ENCODE results near the gene RNF43. TPM values are rescaled to one million over a fixed set of nuclear protein-coding genes. Genes with fewer than 3 reads are reported as not detected.

RNF43 gene
- total and polyA plus RNA-seq, 7 donors = 0.14 to 19.3 (median 3.4) TPM; not detected in 1

DNA sequence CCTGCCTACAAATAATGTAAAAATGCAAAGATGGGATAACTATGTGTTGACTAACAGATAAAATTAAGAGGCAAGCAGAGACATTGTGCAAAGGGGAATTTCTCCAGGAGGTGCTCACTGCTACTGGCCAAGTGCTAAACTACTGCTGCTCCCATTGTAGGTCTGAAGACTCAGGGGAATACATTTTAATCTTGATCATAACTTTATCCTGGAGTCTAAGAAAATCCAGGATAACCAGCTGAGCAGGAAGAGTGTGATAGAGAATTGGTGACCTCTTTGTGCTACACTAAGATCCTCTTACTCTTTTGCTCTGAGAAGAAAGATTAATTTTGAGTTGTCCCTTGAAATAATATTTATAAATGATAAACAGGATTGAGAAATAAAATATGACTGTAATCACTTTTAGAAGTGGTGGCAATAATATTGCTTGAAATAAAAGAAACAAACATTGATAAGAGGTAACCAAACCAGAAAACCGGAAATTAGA is 5.9 kb downstream of the RNF43 start:
- 19 to 63% methylated on average over 1 of the region's 1 CpG for WGBS, 2 donors
- intact Hi-C loops (cut with DNase I) = no loop called here
- Histone ChIP-seq H3K27me3 (no peaks in the 10 kb centered on the region), H3K9me3 (no peaks in the 10 kb centered on the region), H3K36me3 (no peaks in the 10 kb centered on the region), H3K4me3 (no peak overlapping the region), H3K27ac (no peak overlapping the region), H3K4me1 (no peaks in the 10 kb centered on the region)
- TF ChIP-seq, protein P1, sequence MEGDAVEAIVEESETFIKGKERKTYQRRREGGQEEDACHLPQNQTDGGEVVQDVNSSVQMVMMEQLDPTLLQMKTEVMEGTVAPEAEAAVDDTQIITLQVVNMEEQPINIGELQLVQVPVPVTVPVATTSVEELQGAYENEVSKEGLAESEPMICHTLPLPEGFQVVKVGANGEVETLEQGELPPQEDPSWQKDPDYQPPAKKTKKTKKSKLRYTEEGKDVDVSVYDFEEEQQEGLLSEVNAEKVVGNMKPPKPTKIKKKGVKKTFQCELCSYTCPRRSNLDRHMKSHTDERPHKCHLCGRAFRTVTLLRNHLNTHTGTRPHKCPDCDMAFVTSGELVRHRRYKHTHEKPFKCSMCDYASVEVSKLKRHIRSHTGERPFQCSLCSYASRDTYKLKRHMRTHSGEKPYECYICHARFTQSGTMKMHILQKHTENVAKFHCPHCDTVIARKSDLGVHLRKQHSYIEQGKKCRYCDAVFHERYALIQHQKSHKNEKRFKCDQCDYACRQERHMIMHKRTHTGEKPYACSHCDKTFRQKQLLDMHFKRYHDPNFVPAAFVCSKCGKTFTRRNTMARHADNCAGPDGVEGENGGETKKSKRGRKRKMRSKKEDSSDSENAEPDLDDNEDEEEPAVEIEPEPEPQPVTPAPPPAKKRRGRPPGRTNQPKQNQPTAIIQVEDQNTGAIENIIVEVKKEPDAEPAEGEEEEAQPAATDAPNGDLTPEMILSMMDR (IDR thresholded peaks at IDR 0.05) = no peak
- TF ChIP-seq POLR2A (IDR thresholded peaks at IDR 0.05) (no peak), POLR2AphosphoS5 (IDR thresholded peaks at IDR 0.05) (no peak), EP300 (IDR thresholded peaks at IDR 0.05) (no peak)
- DNase-seq = no peak

DNA sequence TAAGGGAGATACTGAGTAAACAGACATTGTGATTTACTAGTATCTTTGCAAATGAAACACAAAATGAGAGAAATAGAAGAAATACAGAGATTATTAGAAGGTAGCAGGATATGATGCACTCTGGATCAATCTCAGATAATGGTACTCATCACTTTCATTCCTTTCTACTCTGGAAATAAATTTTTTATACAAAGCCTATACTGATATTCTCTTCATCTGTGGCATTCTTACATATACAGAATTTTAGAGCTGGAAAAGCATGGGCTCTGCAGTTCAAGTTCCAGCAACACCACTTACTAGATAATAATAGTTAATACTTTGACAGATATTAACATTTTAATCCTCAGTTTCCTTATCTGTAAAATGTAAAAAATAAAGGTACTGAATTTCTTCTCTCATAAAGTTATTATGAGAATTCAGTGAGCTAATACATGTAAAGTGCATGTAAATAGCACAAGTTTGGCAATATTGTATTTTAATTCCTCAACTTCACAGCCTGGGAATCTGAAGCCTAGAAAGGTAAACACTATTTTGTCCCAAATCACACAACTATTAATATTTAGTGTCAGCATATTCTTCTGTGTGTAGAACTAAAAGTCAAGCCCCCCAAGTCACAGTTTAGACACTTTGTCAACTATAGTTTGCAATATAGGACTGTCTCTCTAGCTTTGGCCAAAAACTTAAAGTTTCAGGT is 6.5 kb downstream of the RNF43 start:
- no peak overlapping the region for H3K27ac ChIP-seq
- H3K36me3 ChIP-seq = no peaks in the 10 kb centered on the region
- TF ChIP-seq, protein P1 (IDR thresholded peaks at IDR 0.05) = no peak
- TF ChIP-seq EP300 (IDR thresholded peaks at IDR 0.05) (no peak), POLR2A (IDR thresholded peaks at IDR 0.05) (no peak)
- intact Hi-C loops (cut with DNase I) = no loop called here
- H3K4me3 ChIP-seq = no peak overlapping the region
- no peak for DNase-seq
- H3K9me3 ChIP-seq = no peaks in the 10 kb centered on the region
- no peaks in the 10 kb centered on the region for H3K27me3 ChIP-seq
- H3K4me1 ChIP-seq = no peaks in the 10 kb centered on the region

DNA sequence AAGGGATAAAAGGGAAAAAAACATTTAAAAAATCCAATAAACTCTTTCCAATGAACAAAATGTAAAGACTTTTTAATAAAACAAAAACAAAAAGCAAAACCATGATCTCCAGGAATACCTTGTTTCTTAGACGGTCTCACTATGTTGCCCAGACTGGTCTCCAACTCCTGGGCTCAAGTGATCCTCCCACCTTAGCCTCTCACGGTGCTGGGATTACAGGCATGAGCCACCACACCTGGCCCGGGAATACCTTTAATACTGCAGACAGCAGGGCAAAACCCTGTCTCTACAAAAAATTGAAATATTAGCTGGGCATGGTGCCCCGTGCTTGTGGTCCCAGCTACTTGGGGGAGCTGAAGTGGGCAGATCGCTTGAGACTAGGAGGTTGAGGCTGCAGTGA is 7.9 kb downstream of the RNF43 start:
- no peaks in the 10 kb centered on the region for H3K27me3 ChIP-seq
- no peaks in the 10 kb centered on the region for H3K4me1 ChIP-seq
- intact Hi-C loops (cut with DNase I) = no loop called here
- TF ChIP-seq, protein P1 (IDR thresholded peaks at IDR 0.05) = no peak
- TF ChIP-seq POLR2AphosphoS5 (IDR thresholded peaks at IDR 0.05) (no peak), POLR2A (IDR thresholded peaks at IDR 0.05) (no peak), EP300 (IDR thresholded peaks at IDR 0.05) (no peak)
- no peak for DNase-seq
- no peaks in the 10 kb centered on the region for H3K9me3 ChIP-seq
- no peaks in the 10 kb centered on the region for H3K36me3 ChIP-seq
- 15 to 70% methylated on average over 5 of the region's 5 CpGs for WGBS, 2 donors
- H3K4me3 ChIP-seq = no peak overlapping the region
- H3K27ac ChIP-seq = no peak overlapping the region

DNA sequence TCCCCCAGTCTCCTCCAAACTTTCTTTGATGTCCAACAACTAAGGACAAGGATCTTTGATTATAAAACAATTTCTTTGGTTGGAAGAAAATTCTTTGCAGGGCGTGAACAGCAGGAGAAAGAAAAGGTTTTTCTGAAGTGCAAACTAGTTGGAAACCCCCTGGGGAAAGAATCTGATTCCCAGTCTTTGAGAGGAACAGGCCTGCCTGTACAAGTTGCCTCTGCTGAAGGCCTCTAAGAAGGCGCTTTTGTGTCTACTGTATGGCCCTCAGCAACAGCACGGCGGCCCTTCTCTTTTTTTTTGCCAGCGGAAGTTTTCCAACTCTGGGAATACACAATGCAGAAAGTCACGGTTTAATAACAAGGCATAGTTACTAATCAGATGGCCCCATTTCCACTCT is 14.0 kb downstream of the RNF43 start:
- no peaks in the 10 kb centered on the region for H3K27me3 ChIP-seq
- H3K36me3 ChIP-seq = no peaks in the 10 kb centered on the region
- H3K4me3 ChIP-seq = no peak overlapping the region
- no peaks in the 10 kb centered on the region for H3K9me3 ChIP-seq
- H3K4me1 ChIP-seq = no peaks in the 10 kb centered on the region
- intact Hi-C loops (cut with DNase I) = no loop called here
- no peak overlapping the region for H3K27ac ChIP-seq
- DNase-seq = no peak
- 17 to 60% methylated on average over 6 of the region's 6 CpGs for WGBS, 2 donors
- TF ChIP-seq, protein P1 (IDR thresholded peaks at IDR 0.05) = no peak
- TF ChIP-seq POLR2A (IDR thresholded peaks at IDR 0.05) = no peak
- TF ChIP-seq POLR2AphosphoS5 (IDR thresholded peaks at IDR 0.05) = no peak
- TF ChIP-seq EP300 (IDR thresholded peaks at IDR 0.05) = no peak

DNA sequence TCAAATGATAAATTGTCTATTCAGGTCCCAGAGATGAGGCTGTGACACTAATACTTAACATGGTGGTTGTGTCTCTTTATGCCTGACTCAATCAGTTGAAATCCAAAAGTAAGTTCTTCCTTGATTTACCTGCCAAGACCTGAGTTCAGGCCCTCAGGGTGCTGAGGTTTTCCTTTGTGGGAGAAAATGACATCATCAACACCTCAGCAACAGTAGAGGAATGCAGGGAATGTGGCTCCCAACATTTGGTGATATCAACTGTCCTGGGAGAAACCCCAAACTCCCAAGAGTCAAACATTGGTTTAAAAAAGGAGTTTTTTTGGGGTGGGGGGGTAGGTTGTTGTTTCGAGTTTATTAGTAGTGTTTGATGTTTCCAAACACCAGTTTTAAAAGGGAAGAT is 14.7 kb downstream of the RNF43 start:
- no peaks in the 10 kb centered on the region for H3K36me3 ChIP-seq
- no peak overlapping the region for H3K27ac ChIP-seq
- WGBS, 2 donors = 22 to 63% methylated on average over 1 of the region's 1 CpG
- H3K4me3 ChIP-seq = no peak overlapping the region
- no peak for DNase-seq
- TF ChIP-seq, protein P1 (IDR thresholded peaks at IDR 0.05) = no peak
- TF ChIP-seq EP300 (IDR thresholded peaks at IDR 0.05) (no peak), POLR2AphosphoS5 (IDR thresholded peaks at IDR 0.05) (no peak), POLR2A (IDR thresholded peaks at IDR 0.05) (no peak)
- no peaks in the 10 kb centered on the region for H3K9me3 ChIP-seq
- intact Hi-C loops (cut with DNase I) = no loop called here
- H3K27me3 ChIP-seq = no peaks in the 10 kb centered on the region
- H3K4me1 ChIP-seq = no peaks in the 10 kb centered on the region

Data from sigmoid colon (tissue), 7 donors.